HG02763 (cell line): ENCODE data around the gene DNAJB6.
"Not testable (repeated sequence)": the region's sequence is repeated elsewhere in the genome, so short reads cannot be mapped to it uniquely, and the experiment has no call there.

Source experiments
- ATAC-seq: cut with Tn5 transposase; IDR thresholded peaks from one replicate; pipeline ENCODE4 v1.9.1; 2021; ENCODE audit warnings: mild to moderate bottlenecking, moderate library complexity; ENCODE audit not compliant: unreplicated experiment

The DNAJB6 gene

DNA sequence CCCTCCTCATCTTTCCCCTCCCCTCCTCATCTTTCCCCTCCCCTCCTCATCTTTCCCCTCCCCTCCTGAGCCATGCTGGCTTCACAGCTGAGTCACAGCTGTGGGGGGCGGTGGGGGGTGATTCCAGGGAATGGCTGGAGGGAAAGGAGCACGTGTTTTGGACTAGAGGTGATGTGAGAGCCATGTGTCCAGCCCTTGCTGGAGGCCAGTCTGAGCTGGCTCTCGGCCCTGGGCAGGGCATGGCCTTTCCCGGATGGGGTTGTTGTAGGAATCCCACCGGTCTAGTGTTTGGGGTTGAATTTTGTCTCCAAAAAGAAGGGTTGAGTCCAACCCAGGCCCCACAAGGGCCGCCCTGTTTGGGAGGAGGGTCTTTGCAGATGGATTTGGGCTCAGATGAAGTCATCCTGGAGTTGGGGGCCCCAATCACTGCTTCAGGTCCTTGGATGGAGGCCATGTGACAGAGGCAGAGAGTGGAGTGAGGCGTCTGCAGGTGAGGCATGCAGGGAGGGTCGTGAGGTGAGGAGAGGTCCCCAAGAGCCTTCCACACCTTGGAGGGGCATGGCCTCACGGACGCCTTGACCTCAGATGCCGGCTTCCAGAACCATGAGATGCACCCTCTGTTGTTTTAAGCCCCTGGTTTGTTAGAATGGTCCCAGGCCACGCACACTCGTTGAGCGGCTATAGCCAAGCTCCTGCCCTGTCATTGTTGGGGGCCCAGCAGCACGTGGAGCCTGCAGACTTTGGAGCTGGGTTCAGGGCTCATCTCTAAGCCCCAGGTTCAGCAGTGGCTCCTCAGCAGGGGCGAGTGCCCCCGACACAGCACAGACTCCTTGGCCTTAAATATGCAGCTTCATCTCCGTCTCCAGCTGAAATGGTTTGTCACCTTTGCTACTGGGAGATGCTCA, 101.6 kb downstream of the DNAJB6 start:
- ATAC-seq: no peak

DNA sequence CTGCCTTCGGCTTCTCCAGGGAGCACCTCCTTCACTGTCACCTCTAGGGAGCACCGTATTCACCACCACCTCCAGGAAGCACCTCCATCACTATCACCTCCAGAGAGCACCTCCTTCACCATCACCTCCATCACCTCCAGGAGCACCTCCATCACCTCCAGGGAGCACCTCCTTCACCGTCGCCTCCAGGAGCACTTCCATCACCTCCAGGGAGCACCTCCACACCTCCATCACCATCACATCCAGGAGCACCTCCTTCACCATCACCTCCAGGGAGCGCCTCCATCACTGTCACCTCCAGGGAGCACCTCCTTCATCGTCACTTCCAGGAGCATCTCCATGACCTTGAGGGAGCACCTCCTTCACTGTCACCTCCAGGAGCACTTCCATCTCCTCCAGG, 102.3 kb downstream of the DNAJB6 start:
- no peak for ATAC-seq

DNA sequence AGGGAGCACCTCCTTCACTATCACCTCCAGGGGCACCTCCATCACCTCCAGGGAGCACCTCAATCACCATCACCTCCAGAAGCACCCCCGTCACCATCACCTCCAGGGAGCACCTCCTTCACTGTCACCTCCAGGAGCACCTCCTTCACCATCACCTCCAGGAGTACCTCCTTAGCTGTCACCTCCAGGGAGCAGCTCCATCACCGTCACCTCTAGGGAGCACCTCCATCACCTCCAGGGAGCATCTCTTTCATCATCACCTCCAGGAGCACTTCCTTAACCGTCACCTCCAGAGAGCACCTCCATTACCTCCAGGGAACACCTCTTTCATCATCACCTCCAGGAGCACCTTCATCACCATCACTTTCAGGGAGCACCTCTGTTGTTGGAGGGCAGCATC, 103.0 kb downstream of the DNAJB6 start:
- no peak for ATAC-seq

DNA sequence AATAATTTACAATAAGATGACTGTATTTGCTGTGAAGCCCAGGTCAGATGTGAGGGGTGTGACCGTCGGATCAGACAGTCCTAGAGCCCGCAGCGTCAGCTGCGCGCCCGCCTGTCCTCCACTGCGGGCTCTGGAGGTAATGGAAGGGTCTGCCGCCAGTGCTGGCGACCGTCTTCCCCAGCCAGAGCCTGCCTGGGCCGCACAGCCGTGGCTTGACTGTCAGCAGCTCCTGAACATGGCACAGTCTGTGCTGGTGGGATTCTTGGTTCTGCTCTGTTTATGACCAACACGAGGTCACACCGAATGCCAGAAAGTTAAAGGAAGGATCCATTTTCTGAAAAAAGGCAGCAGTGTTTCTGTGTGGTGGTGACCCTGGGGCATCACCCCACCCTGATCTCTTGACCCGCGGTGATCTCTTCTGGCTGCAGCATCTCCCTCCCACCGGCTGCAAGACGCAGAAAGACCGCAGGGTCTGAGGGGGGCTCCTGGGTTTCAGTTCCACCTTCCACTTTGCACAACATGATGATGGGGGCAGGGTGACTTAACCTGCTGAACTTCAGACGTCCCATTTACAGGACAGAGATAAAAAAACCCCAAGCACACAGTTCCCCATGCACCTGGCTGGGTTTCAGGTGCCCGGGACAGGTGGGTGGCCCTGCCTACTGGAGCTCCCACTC, 103.7 kb downstream of the DNAJB6 start:
- ATAC-seq: no peak

DNA sequence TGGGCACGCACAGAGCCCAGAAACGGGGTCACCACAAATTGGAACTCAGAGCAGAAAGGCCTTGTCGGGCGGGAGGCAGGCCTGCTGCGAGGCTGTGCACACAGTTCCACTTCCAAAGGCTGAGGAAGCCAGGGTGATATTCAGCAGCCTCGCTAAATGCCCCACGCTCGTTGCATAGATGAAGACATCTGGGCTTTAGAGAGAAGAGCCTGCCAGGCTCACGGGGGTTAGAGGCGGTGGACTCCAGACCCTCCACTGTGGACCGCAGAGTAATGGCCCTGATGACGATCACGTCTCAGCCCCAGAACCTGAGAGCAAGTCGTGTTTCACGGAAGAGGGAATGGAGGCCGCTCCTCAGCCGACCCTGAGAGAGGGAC, 104.2 kb downstream of the DNAJB6 start:
- ATAC-seq: no peak

DNA sequence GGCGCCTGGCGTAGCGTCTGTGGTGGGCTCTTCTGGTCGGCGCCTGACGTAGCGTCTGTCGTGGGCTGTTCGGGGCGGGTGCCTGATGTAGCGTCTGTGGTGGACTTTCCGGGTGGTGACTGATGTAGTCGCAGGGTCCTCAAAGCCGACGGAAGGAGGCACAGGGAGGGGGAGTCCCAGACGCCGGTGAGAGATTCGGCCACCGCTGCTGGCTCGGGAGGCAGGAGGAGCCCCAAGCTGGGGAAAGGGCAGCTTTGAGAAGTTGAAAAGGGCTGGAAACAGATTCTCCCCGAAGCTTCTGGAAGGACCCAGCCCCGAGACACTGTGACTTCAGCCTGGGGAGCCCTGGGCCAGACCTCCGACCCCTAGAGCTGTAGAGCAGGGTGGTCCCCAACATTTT, 105.7 kb downstream of the DNAJB6 start:
- no peak for ATAC-seq

DNA sequence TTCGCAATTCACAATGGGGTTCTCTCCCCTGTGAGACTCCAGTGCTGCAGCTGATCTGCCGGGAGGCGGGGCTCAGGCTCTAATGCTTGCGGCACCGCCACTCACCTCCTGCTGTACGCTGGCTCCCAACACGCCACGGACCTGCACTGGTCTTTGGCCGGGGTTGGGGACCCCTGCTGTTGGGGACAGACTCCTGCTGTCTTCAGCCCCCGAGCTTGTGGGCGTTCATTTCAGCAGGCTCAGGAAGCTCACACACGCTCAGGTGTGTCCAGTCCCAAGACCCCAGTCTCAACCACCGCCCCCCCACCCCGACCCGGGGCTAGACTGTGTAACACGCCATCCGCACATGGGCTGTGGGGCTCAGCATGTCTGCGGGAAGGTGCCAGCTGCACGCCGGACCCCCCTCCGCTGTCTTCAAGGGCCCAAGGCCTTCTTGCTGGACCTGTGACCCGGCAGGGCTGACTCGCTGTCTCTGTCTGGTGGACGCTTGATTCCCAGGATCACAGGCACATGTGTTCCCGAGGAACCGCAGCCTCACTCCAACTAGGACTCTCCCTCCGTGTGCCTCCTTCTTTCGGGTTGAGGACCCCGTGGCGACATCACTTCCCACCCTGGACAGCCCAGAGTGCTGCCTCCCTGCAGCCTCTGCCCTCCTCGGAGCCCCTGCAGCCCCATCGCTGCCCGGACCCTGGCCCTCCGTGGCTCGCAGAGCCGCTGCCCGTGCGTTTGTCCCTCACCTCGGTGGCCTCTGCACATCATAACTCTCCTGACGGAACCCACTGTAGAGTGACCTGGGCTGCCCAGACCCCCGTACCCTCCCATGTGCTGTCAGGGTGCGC, 106.4 kb downstream of the DNAJB6 start:
- no peak for ATAC-seq

DNA sequence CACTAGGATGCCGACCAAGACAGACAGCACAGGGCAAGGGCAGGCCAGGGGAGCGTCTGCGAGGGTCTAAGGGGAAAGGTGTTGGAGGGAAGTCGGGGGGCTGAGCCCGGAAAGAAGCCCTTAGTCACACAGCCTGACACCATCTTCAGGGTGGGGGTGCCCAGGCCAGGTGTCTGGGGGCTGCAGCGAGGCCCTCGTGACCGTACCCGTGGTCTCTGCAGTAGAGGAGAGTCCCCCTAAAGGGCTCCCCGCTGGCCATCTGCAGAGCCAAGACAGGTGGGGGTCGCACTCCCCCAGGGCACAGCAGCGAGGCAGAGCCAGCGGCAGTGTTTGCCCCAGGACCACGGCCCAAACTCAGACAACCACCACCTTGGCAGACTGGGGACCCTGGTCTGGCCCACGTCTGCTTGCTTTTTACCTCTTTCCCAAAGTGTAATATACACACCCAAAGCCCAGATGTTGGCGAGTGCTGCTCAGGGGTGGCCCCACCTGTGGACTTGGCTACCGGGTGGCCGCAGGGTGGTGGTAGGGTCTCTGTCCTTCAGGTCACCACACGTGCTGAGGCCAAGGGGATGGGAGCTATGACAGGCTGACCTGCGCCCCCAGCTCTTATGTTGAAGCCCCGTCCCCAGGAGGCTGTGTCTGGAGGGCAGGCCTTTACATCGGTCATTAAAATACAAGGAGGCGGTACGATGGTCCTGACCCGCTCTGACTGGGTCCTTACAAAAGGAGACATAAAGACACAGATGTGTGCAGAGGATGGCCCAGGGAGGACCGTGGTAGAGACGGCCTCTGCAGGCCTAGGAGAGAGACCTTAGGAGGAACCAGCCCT, 107.4 kb downstream of the DNAJB6 start:
- ATAC-seq: no peak

DNA sequence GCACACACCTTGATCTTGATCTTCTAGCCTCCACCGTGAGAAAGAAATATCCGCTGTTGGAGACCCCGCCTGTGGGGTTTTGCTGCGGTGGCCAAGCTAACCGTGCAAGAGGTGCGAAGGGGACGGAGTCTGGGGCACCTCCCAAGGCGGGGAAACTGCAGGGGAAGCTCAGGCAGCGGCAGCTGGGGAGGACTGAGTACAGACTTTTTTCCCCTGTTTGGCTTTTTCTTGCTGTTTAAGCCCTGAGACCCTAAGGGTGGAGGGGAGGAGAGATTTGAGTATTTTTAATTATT, 108.0 kb downstream of the DNAJB6 start:
- no peak for ATAC-seq

DNA sequence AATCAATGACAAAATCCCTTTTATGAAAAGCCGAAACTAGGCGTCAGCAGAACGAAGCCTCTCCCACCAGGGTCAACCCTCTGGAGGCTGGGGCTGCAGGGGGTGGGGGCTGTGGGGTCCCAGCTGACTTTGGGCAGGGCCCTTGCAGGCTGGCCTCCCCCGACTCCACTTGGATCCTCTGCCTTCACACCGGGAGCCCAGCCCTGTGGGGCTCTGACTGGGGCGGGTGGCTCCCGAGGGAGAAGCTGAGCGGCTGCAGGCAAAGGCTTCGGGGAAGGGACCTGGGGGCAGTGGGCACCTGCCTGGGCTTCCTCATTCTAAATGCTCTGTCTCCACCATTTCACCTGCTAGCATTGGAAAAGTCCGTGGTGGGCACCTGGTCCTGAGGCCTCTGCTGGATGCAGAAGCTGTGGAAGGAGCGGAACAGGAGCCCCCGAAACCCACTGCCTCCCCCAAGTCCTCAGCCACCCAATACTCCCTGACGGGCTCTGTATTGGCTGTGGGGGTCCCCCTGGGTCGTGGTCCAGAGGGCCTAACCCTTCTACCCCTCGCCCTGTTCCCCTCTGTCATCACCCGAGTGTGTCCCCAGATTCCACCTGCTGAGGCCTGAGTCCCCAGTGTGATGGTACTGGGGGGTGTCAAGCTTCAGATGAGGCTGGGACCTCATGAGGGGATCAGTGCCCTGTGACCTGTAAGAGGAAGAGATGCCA, 108.6 kb downstream of the DNAJB6 start:
- ATAC-seq: no peak

DNA sequence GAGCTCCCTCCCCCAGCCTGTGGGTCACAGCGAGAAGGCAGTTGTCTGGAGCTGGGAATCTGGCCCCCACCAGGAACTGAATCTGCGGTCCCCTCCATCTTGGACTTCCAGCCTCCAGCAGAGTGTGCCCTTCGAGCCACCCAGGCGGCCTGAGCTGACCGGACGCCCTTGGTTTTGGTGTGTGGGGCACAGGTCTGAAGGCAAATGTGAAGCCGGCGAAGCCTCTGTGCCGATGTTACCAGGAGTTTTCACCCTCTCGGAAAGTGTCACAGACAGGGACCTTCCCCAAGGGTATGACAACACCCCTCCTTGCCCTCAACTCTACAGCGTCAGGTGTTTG, 109.1 kb downstream of the DNAJB6 start:
- ATAC-seq: no peak

DNA sequence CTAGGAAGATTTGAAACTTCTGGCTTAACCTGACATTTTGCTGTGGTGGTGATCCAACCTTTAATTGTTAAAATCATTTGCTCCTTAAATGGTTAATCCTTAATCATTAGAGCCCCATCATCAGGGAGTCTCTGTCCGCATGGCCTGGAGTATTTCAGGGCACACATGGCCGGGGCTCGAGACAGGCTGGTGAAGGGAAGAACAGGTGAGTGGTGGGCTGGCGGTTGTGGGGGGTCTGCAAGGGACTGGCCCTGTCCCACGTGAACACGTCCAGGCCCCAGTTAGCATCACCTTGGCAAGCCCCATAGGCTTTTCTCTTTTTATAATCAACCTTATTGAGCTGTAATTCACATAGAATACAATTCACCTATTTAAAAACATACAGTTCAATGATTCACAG, 109.5 kb downstream of the DNAJB6 start:
- ATAC-seq: no peak

DNA sequence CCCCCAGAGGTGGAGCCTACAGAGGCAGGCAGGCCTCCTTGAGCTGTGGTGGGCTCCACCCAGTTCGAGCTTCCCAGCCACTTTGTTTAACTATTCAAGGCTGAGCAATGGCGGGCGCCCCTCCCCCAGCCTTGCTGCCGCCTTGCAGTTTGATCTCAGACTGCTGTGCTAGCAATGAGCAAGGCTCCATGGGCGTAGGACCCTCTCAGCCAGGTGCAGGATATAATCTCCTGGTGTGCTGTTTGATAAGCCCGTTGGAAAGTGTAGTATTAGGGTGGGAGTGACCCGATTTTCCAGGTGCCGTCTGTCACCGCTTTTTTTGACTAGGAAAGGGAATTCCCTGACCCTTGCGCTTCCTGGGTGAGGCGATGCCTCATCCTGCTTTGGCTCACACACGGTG, 117.2 kb downstream of the DNAJB6 start:
- not testable (repeated sequence) for ATAC-seq

DNA sequence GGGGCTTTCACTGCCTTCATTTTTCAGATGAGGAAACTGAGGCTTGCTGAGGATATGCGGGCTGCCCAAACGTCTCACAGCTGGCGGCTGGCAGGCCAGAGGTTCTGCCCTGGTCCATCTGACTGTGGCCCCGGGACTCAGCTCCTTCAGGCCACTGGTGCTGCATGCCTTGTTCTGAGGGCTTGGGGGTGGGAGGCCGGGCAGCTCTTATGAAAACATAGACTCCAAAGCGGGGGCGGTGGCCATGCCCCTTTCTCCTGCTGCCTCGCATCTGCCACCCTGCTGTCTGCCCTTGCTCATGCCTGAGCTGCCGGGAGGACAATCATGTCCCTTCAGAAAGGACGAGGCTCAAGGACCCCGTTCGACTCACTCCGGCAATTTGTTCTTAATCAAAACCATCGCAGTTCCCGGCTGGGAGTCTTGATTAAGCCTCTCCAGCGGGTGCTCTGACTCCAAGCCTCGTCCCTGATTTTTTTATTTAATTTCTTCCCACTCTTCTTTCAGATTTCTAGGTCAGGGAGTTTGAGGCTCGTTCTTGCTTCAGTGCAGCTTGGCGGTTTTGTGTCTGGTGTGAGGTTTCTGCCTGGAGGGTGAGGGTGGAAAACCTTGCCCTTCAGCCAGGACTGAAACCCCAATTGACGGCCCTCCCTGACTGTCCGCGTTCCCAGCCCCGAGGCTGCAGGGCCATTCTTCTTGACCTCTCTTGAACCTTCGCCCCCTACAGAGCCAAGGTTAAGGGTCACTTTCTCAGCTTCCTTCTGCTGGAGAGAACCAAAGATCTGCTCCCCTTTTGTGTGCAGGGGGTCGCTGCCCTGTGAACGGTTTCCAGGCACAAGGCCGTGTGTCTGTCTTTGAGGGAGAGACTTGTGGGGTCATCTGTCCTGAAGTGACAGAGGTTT, 120.8 kb downstream of the DNAJB6 start:
- ATAC-seq: no peak

DNA sequence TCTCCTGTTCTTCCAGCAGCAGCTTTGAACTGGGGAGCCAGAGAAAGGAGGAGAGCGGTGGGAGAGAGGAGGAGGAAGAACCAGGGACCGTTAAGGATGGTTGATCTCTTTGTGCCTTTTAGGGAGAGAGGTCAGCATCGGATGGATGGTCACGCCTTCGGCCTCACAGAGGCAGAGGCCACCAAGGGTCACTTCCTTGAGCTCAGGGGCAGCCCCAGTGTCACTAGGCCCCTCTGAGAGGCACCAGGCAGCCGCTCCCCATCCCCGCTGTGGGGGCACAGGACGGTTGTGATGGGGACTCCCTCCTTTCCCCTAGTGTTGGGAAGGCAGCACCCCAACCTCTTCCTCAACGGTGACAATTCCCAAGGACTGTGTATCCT, 121.4 kb downstream of the DNAJB6 start:
- no peak for ATAC-seq

DNA sequence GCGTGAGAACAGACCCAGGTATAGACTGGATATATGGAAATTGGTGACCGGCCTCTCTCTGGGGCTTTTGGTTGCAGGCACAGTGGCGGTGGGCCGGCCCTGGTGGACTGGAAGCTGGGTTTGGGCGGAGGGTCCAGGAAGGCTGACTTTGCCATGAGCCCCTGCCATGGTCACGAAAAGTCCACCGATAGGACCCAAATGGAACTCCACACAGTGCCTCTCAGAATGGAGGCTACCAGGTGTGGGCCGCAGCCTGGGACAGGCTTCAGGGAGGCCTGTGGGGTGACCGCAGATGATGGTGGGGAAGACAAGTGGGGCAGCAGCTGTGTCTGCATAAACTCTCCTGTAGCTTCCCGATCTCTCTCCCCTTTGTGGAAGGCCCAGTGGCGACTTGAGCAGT, 123.2 kb downstream of the DNAJB6 start:
- no peak for ATAC-seq

DNA sequence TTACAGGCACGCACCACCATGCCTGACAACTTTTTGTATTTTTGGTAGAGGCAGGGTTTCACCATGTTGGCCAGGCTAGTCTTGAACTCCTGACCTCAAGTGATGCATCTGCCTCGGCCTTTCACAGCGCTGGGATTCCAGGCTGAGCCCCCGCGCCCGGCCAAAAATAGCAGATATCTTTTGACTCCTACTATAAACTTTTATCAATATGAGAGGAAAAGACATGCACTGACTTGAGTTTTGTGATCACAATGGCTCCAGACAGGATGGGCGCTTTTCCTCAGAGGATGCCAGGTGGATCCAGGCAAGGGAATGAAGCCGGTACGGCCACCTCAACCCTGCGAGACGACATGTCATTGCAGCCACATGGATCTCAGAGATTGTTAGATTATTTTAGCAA, 123.9 kb downstream of the DNAJB6 start:
- no peak for ATAC-seq

DNA sequence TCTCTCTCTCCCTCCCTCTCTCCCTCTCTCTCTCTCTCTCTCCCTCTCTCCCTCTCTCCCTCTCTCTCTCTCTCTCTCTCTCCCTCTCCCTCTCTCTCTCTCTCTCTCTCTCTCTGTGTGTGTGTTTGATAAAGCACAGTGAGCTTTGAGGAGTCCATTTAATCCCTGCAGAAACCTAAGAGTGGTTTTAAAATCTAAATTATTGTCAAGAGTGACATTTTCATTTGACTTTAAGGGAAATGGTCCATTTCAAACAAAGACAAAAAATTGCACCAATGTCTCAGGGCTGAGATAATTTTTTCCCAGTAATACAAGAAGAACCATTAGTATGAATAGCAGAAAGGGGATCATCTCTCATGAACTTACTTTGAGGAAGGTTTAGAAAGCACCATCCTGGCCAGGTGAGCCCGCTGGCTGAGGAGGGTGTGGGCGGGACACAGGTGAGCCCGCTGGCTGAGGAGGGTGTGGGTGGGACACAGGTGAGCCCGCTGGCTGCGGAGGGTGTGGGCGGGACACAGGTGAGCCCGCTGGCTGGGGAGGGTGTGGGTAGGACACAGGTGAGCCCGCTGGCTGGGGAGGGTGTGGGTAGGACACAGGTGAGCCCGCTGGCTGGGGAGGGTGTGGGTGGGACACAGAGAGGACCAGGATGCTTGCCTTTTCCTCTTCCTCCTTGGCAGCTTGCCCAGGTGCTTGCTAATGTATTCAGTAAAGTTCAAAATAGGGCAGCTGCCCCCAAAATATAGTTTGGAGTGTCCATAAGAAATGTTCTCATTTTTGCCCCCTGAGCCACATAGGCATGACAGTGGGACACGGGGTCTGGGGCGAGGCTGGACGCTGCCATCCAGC, 125.0 kb downstream of the DNAJB6 start:
- ATAC-seq: no peak

DNA sequence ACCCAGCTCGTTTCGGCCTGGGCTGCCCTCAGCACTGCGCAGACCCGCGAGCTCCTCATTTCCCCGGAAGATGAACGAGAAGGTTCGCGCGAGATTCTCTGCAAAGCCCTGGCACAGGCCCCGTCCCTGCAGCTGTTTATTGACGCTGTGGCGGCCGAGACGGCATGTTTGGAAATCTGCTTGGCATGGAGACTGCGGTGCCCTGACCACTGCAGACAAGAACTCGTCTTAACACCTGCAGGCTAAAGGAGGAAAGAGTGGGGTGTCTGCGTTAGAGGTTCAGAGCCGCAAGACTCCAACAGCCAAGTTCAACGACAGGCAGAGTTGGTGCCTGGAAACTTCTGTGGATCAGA, 125.6 kb downstream of the DNAJB6 start:
- ATAC-seq: no peak
